Thymus (tissue), 11 donors: ENCODE results near the gene FCAMR. TPM values are rescaled to one million over a fixed set of nuclear protein-coding genes. Genes with fewer than 3 reads are reported as not detected.

Source experiments
- DNase-seq, 9 donors: peaks; one replicate each; pipeline ENCODE4 v3.0.0-alpha.2; 2013; ENCODE audit warnings: low spot score in 9 of 9, low read depth in 6 of 9, missing footprints in 1 of 9
- H3K27ac ChIP-seq, 2 donors: one replicate each; pipeline ENCODE4 v1.5.1; 2013; ENCODE audit warnings: control low read depth in 1 of 2, low read depth in 1 of 2, low read length in 1 of 2, mild to moderate bottlenecking in 1 of 2, moderate library complexity in 1 of 2
- H3K27me3 ChIP-seq, 2 donors: one replicate each; pipeline ENCODE4 v1.5.1; 2013; ENCODE audit warnings: low read length in 1 of 2; ENCODE audit not compliant: control insufficient read depth in 2 of 2, insufficient read depth in 1 of 2
- H3K36me3 ChIP-seq, 2 donors: one replicate each; pipeline ENCODE4 v1.5.1; 2013; ENCODE audit warnings: low read length in 1 of 2, mild to moderate bottlenecking in 1 of 2, moderate library complexity in 1 of 2; ENCODE audit not compliant: control insufficient read depth in 2 of 2, insufficient read depth in 2 of 2
- H3K4me1 ChIP-seq, 2 donors: one replicate each; pipeline ENCODE4 v1.5.1; 2013; ENCODE audit warnings: low read length in 2 of 2; ENCODE audit not compliant: control insufficient read depth in 2 of 2, insufficient read depth in 2 of 2
- H3K4me3 ChIP-seq, 2 donors: one replicate each; pipeline ENCODE4 v1.5.1; 2013; ENCODE audit warnings: low read length in 2 of 2, control low read depth in 1 of 2, mild to moderate bottlenecking in 1 of 2
- H3K9me3 ChIP-seq, 2 donors: one replicate each; pipeline ENCODE4 v1.5.1; 2013; ENCODE audit warnings: low read length in 1 of 2, mild to moderate bottlenecking in 1 of 2; ENCODE audit not compliant: control insufficient read depth in 2 of 2, insufficient read depth in 1 of 2
- WGBS: extraction: QIAGEN DNeasy Blood & Tissue Kit; methylation state at CpG from one replicate; pipeline ENCODE4 v1.1.7; 2013; 5-methylcytosine and 5-hydroxymethylcytosine counted together
- polyA plus RNA-seq: library from polyadenylated mRNA; stranded (reverse); fragments of 200-250 nt; gene quantifications from one replicate; pipeline ENCODE4 v1.2.3, GENCODE V29; 2013
- total RNA-seq: library from RNA; stranded (reverse); fragments of 120-200 nt; gene quantifications from one replicate; pipeline ENCODE4 v1.2.4, GENCODE V29; 2013
- donor health status: healthy.

The FCAMR gene
- total and polyA plus RNA-seq, 2 donors: 0.19 to 0.43 TPM

DNA sequence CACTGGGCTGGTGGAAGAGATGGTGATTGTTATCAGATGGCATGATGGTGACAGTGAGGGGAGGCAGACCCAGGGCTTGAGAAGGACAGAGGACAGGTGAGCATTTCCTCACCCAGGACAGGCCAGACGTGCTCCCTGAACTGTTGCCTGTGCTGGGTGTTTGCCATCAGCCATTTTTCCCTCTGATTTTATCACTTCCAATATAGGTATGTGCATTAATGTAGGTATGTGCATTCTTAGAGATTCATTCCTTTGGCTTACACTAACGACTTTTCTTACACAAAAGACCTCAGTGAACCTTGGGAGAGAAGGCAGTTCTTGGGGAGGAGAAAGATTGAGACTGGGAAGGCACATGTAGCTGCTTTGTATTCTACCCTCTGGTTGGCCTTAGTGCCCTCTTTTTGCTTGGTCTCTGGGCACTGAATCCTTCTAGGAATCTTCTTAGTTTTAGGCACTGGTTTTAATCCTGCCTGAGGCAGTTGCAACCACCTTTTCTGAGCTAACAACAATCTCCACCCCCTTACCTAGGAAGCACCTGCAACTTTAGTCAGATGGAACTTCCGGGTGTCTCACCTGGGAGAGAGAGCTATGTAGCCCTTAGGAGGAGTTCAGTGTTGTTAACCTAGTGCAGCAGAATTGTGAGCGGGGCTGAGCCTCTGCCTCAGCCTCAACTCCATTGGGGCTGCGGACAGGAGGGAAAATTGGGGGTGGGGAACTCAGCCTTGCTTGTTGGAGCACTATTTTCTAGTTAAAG, 31.4 kb upstream of the FCAMR start:
- Histone ChIP-seq H3K9me3 (no peaks in the 10 kb centered on the region), H3K36me3 (no peaks in the 10 kb centered on the region), H3K27me3 (no peaks in the 10 kb centered on the region), H3K27ac (no peak overlapping the region), H3K4me3 (no peak overlapping the region), H3K4me1 (no peaks in the 10 kb centered on the region)
- 94% methylated on average over 5 of the region's 5 CpGs for WGBS
- DNase-seq: no peak

DNA sequence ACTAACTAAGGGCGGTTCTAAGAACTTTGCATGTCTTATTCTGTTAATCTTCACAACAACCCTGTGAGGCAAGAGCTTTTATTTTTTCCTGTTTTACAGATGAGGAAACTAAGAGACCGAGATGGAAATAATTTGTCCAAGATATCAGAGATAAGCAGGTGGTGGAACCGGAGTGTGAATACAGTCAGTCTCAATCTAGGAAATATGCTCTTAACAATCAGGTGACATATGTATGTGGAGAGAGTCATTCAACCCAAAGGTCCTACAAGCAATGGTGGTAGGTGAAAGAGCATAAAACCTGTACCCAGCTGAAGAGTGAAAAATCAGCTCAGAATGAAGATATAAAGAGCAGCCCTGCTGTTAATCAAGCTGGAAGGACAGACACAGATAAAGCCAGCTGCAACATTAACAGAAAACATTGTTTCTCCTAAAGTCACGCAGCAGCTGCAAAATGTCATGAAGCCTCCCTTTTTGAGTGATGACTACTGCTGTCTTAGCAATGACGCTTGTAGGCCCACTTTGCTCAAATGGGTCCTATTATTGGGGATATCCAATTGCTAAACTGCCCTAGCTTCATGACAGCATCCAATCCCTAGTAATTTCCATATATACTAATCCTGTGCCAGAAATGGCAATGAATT, 30.5 kb upstream of the FCAMR start:
- Histone ChIP-seq H3K9me3 (no peaks in the 10 kb centered on the region), H3K4me1 (no peaks in the 10 kb centered on the region), H3K36me3 (no peaks in the 10 kb centered on the region), H3K4me3 (no peak overlapping the region), H3K27me3 (no peaks in the 10 kb centered on the region), H3K27ac (no peak overlapping the region)
- DNase-seq: no peak
- WGBS: 77% methylated on average over 5 of the region's 5 CpGs

DNA sequence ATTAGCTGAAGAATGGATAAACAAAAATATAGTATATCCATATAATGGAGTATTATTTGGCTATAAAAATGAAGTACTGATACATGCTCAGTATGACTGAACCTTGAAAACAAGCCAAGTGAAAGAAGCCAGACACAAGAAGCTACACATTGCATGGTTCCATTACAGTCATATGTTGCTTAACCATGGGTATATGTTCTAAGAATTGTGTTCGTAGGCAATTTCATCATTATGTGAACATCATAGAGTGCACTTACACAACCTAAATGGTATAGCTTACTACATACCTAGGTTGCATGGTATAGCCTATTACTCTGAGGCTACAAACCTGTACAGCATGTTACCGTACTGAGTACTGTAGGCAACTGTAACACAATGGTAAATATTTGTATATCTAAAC, 28.6 kb upstream of the FCAMR start:
- H3K9me3 ChIP-seq: no peaks in the 10 kb centered on the region
- no peaks in the 10 kb centered on the region for H3K27me3 ChIP-seq
- no peak for DNase-seq
- H3K4me1 ChIP-seq: no peaks in the 10 kb centered on the region
- WGBS: 95% methylated on average over 2 of the region's 2 CpGs
- H3K27ac ChIP-seq: no peak overlapping the region
- H3K4me3 ChIP-seq: no peak overlapping the region
- H3K36me3 ChIP-seq: no peaks in the 10 kb centered on the region

DNA sequence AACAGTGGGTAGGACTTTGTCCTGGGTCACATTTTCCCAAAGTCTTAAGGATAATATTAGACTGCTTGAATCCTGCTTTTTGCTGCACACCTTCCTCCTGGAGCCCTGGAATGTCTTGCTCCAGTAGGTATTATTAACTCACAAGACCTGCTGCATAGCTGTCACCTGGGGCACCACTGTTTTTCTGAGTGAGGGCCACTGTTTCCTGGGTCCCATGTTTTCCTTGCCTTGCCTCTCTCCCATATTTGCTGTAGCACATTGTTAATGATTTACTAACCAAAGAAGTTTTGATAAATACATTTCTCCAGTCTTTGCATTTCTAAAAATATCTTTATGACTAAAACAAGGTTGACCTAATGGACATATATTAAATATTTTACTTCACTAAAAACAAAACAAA, 22.5 kb upstream of the FCAMR start:
- no peaks in the 10 kb centered on the region for H3K9me3 ChIP-seq
- no peak for DNase-seq
- no peaks in the 10 kb centered on the region for H3K27me3 ChIP-seq
- H3K27ac ChIP-seq: no peak overlapping the region
- H3K4me1 ChIP-seq: no peaks in the 10 kb centered on the region
- no peaks in the 10 kb centered on the region for H3K36me3 ChIP-seq
- H3K4me3 ChIP-seq: no peak overlapping the region

DNA sequence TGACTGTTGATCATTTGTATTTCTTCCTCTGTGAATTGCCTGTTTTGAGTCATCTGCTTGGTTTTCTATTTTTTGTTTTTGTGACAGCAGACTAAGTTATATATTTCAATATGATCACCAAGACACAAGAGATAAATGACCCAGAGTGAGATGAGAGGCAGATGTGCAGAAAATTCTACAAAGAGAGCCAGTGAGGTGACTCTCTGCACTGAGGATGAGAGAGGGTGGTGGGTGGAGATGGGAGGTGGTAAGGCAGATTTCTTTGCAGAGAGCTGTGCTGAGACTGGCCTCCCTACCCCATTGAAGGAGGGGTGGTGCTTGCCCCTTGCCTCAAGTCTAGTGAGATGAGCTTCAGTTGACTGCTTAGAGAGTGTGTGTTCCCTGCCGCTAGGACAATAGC, 17.6 kb upstream of the FCAMR start:
- DNase-seq: no peak
- H3K4me1 ChIP-seq: no peaks in the 10 kb centered on the region
- no peak overlapping the region for H3K4me3 ChIP-seq
- no peaks in the 10 kb centered on the region for H3K9me3 ChIP-seq
- H3K36me3 ChIP-seq: no peaks in the 10 kb centered on the region
- no peak overlapping the region for H3K27ac ChIP-seq
- 100% methylated on average over 1 of the region's 1 CpG for WGBS
- H3K27me3 ChIP-seq: no peaks in the 10 kb centered on the region

DNA sequence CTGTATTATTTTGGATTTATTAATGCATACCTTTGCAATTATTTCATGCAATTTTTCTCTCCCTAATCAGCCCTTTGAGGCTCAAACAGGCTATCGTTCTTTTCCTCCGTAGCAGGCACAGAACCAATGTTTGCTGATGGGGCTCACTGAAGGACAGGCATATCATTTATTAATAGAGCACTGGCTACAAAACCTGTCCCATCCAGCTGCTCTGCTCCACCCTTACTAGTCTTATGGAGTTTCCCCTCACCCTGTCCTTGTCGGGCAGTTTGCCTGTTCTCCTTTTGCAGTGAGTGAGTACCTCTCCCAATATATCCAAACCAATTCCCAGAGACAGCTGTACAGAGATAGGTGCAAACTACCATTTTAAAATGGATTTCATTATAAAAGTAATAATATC, 16.6 kb upstream of the FCAMR start:
- no peak overlapping the region for H3K27ac ChIP-seq
- no peaks in the 10 kb centered on the region for H3K27me3 ChIP-seq
- no peaks in the 10 kb centered on the region for H3K4me1 ChIP-seq
- DNase-seq: no peak
- 98% methylated on average over 3 of the region's 3 CpGs for whole genome bisulfite sequencing
- no peak overlapping the region for H3K4me3 ChIP-seq
- H3K36me3 ChIP-seq: no peaks in the 10 kb centered on the region
- H3K9me3 ChIP-seq: no peaks in the 10 kb centered on the region

DNA sequence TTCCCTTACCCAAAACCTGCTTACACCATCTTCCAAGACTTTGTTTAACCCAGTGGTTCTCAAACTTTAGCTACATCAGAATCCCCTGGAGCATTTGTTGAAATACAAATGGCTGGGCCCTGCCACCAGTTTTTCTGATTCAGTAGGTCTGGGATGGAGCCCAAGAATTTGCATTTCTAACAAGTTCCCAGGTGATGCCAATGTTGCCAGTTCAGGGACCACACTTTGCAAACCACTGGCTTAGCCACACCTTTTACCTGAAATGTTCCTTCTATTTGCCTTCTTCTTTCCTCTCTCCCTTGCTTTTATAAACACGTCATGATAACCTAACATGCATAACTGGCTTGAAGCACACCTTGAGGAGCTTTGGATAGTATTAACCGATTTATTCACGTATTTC, 16.1 kb upstream of the FCAMR start:
- 95% methylated on average over 3 of the region's 3 CpGs for WGBS
- Histone ChIP-seq H3K27ac (no peak overlapping the region), H3K27me3 (no peaks in the 10 kb centered on the region), H3K9me3 (no peaks in the 10 kb centered on the region), H3K4me3 (no peak overlapping the region), H3K36me3 (no peaks in the 10 kb centered on the region), H3K4me1 (no peaks in the 10 kb centered on the region)
- no peak for DNase-seq

DNA sequence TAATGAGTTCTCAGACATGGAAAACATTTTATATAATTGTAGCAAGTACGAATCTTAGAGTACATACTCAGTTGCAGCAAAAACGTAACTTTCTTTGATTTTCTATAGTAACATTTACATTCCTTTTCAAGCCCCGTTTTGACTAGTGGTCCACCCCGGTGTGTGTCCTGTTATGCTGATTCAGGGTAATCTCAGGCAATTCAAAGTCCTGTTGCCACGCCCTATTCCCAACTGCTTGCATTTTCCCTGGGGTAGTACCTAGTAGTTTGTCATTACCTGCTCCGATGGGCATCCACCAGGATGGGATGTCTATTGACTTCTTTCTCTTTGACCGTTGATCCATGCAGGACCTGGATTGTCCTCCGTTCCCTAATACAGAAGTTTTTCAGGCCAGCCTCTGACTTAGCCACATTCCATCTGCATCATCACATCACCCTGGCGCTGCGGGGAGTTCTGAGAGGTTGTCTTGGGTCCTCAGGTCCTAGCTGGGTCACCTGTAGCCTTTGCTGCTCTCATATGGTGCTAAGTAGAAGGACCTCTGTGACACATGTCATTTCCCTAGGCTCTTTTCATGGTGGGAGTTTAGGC, 15.0 kb upstream of the FCAMR start:
- no peak for DNase-seq
- 94% methylated on average over 10 of the region's 10 CpGs for WGBS
- Histone ChIP-seq H3K27ac (no peak overlapping the region), H3K27me3 (no peaks in the 10 kb centered on the region), H3K4me3 (no peak overlapping the region), H3K9me3 (no peaks in the 10 kb centered on the region), H3K36me3 (no peaks in the 10 kb centered on the region), H3K4me1 (no peaks in the 10 kb centered on the region)

DNA sequence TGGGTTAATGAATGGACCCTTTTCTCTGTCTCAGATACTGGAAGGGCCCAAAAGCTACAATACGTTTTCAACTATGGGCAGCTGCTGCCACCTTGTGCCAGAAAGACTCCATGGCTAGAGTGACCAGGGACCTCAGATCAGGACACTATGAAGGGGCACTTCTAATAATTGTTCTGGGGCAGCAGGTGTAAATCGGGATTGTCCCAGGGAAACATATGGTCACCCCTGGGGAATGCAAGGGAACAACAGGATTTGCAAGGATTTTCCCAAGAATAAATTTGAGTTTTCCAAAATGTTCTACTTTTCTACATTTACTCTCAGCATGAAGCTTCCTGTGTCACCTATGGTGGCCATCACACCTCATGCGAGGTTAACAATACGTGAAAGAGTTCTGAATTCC, 12.0 kb upstream of the FCAMR start:
- Histone ChIP-seq H3K36me3 (no peaks in the 10 kb centered on the region), H3K9me3 (no peaks in the 10 kb centered on the region), H3K27me3 (no peaks in the 10 kb centered on the region), H3K27ac (no peak overlapping the region), H3K4me1 (no peaks in the 10 kb centered on the region), H3K4me3 (no peak overlapping the region)
- WGBS: 45% methylated on average over 4 of the region's 4 CpGs
- peak in 6 of 9 donors; percentile 16 to 66 (median 40) for DNase-seq
